DND-41 (cell line): ENCODE data around the gene PRIMA1.

Experiments
- ATAC-seq: fragments of 200-7000 bp; cut with Tn5 transposase; 3 replicates; pipeline ENCODE4 v1.9.1; 2021; ENCODE audit warnings: low read depth; ENCODE audit not compliant: insufficient read depth
- DNase-seq: peaks from one replicate; pipeline ENCODE4 v3.0.0-alpha.2; 2020
- H2AFZ ChIP-seq: 2 replicates; pipeline ENCODE4 v1.6.0; 2012; ENCODE audit warnings: low read depth, low read length
- H3K27ac ChIP-seq: 2 replicates; pipeline ENCODE4 v1.5.1; 2012; ENCODE audit warnings: low read length, inconsistent platforms
- H3K27me3 ChIP-seq: fragments of 200-600 bp; sonication (generic); 2 replicates; pipeline ENCODE4 v1.6.0; 2012; ENCODE audit warnings: low read length, mild to moderate bottlenecking, inconsistent platforms; ENCODE audit not compliant: insufficient read depth, poor library complexity
- H3K36me3 ChIP-seq: 2 replicates; pipeline ENCODE4 v1.5.1; 2012; ENCODE audit warnings: low read length, inconsistent platforms; ENCODE audit not compliant: insufficient read depth
- H3K4me1 ChIP-seq: 2 replicates; pipeline ENCODE4 v1.5.1; 2012; ENCODE audit warnings: mild to moderate bottlenecking, low read length; ENCODE audit not compliant: insufficient read depth
- H3K4me2 ChIP-seq: 2 replicates; pipeline ENCODE4 v1.6.0; 2012; ENCODE audit warnings: mild to moderate bottlenecking, moderate library complexity, low read length, inconsistent platforms; ENCODE audit not compliant: insufficient read depth
- H3K4me3 ChIP-seq, 2 experiments: fragments of 200-600 bp in 1 of 2; shearing (Covaris generic) in 1 of 2; 2 replicates each; pipeline ENCODE4 v1.5.1; 2012 to 2016; ENCODE audit warnings: inconsistent platforms in 2 of 2, low read length in 2 of 2, mild to moderate bottlenecking in 2 of 2, low read depth in 1 of 2, moderate library complexity in 1 of 2
- H3K79me2 ChIP-seq: 2 replicates; pipeline ENCODE4 v1.6.0; 2012; ENCODE audit warnings: low read length, inconsistent platforms; ENCODE audit not compliant: insufficient read depth
- H3K9ac ChIP-seq: 2 replicates; pipeline ENCODE4 v1.6.0; 2012; ENCODE audit warnings: low read depth, mild to moderate bottlenecking, inconsistent platforms, low read length, moderate library complexity
- H3K9me3 ChIP-seq: 2 replicates; pipeline ENCODE4 v1.5.1; 2012; ENCODE audit warnings: low read length, moderate library complexity, mild to moderate bottlenecking, inconsistent platforms; ENCODE audit not compliant: insufficient read depth, severe bottlenecking
- H4K20me1 ChIP-seq: 2 replicates; pipeline ENCODE4 v1.6.0; 2012; ENCODE audit warnings: low read length; ENCODE audit not compliant: insufficient read depth
- EZH2 ChIP-seq: IDR thresholded peaks from 3 replicates; pipeline ENCODE4 v1.6.1; 2012; ENCODE audit warnings: borderline replicate concordance, low read depth, mild to moderate bottlenecking, moderate library complexity, low read length, inconsistent platforms; ENCODE audit not compliant: severe bottlenecking
- TF ChIP-seq, protein P1 (sequence below): IDR thresholded peaks from 2 replicates; pipeline ENCODE4 v1.5.1; 2012; ENCODE audit warnings: borderline replicate concordance, low read length, moderate library complexity, mild to moderate bottlenecking; ENCODE audit not compliant: poor library complexity, severe bottlenecking; ENCODE audit errors: extremely low read depth

Gene PRIMA1

GRCh38 chr14:93712079-93712837 is 76.0 kb downstream of the PRIMA1 start:
- Histone ChIP-seq H3K36me3 (no peaks in the 10 kb centered on the region), H3K27me3 (peaks cover 9% of the 10 kb centered on the region), H3K4me1 (no peaks in the 10 kb centered on the region), H2AFZ (no peak overlapping the region), H4K20me1 (no peaks in the 10 kb centered on the region), H3K4me2 (no peak overlapping the region), H3K9me3 (no peaks in the 10 kb centered on the region), H3K9ac (no peak overlapping the region), H3K27ac (no peak overlapping the region), H3K79me2 (no peaks in the 10 kb centered on the region), H3K4me3 (no peak overlapping the region)
- TF ChIP-seq, protein P1, sequence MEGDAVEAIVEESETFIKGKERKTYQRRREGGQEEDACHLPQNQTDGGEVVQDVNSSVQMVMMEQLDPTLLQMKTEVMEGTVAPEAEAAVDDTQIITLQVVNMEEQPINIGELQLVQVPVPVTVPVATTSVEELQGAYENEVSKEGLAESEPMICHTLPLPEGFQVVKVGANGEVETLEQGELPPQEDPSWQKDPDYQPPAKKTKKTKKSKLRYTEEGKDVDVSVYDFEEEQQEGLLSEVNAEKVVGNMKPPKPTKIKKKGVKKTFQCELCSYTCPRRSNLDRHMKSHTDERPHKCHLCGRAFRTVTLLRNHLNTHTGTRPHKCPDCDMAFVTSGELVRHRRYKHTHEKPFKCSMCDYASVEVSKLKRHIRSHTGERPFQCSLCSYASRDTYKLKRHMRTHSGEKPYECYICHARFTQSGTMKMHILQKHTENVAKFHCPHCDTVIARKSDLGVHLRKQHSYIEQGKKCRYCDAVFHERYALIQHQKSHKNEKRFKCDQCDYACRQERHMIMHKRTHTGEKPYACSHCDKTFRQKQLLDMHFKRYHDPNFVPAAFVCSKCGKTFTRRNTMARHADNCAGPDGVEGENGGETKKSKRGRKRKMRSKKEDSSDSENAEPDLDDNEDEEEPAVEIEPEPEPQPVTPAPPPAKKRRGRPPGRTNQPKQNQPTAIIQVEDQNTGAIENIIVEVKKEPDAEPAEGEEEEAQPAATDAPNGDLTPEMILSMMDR = no peak
- TF ChIP-seq EZH2 = no peak
- DNase-seq (no peak), ATAC-seq (no peak)

DNA sequence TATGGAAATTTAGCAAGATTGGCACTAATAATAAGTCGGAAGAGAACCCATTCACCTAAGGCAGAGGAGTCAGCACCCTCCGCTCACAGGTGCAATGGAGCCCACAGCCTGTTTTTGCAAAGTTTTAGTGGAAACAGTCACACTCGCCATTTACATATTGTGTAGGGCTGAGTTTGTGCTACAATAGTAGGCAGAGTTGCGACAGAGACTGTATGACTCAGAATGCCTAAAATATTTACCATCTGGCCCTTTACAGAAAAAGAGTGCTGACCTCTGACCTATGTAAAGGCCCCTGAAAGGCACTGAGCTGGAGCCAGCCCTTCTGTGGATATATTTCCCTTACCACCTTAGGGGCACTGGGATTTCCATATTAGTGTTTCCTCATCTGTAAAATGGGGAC is 79.0 kb downstream of the PRIMA1 start:
- Histone ChIP-seq H4K20me1 (no peaks in the 10 kb centered on the region), H3K27me3 (peaks cover 9% of the 10 kb centered on the region), H2AFZ (no peak overlapping the region), H3K27ac (no peak overlapping the region), H3K9ac (no peak overlapping the region), H3K9me3 (no peaks in the 10 kb centered on the region), H3K4me3 (no peak overlapping the region), H3K4me1 (no peaks in the 10 kb centered on the region), H3K4me2 (no peak overlapping the region), H3K79me2 (no peaks in the 10 kb centered on the region), H3K36me3 (no peaks in the 10 kb centered on the region)
- no peak for ATAC-seq
- no peak for DNase-seq
- TF ChIP-seq, protein P1 = no peak
- TF ChIP-seq EZH2 = no peak

DNA sequence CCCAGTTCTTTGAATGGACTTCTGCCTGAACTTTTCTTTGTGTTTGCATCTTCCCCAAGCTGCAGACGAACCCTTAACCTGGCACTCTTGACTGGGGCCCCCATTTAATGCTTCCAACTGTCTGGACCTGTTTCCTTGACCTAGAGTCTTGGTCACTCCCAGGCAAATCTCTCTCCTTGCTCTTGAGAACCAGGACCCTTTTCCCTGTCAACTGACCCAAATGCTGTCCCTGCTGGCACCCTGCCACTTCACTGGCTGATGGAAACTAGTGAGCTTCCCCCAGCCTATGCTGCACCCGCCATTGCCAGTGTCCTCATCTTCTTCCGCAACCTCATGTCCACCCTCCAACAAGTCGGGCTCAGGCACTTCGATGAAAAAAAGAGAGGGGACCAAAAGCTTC is 79.5 kb downstream of the PRIMA1 start:
- no peak for ATAC-seq
- no peak overlapping the region for H3K27ac ChIP-seq

More for the DNA sequence above, 79.5 kb downstream of the PRIMA1 start:
- H3K27me3 ChIP-seq = peaks cover 9% of the 10 kb centered on the region
- H4K20me1 ChIP-seq = no peaks in the 10 kb centered on the region
- H3K79me2 ChIP-seq = no peaks in the 10 kb centered on the region
- H3K36me3 ChIP-seq = no peaks in the 10 kb centered on the region
- H3K4me1 ChIP-seq = no peaks in the 10 kb centered on the region
- no peak overlapping the region for H3K4me2 ChIP-seq
- no peak for DNase-seq
- TF ChIP-seq, protein P1 = no peak
- TF ChIP-seq EZH2 = no peak
- H3K9ac ChIP-seq = no peak overlapping the region
- H3K4me3 ChIP-seq = no peak overlapping the region
- no peak overlapping the region for H2AFZ ChIP-seq
- no peaks in the 10 kb centered on the region for H3K9me3 ChIP-seq
